Measurements from ENCODE around the gene PLD4.

- TF ChIP-seq CTCF (conservative IDR thresholded peaks at IDR 0.05) (no peak), EZH2 (IDR thresholded peaks at IDR 0.05; ENCODE audit: low read depth) (no peak)
Measured at GRCh38 chr14:104895207-104895785, 29.4 kb upstream of the PLD4 start.

All from PC-9 (cell line).